Upper lobe of left lung (tissue), 6 donors: Measurements from ENCODE around the gene PSMD2. TPM values are rescaled to one million over a fixed set of nuclear protein-coding genes. Genes with fewer than 3 reads are reported as not detected.

Source experiments
- ATAC-seq, 2 donors: fragments of 200-7000 bp; cut with Tn5 transposase; one replicate each; pipeline ENCODE4 v1.9.1; 2022; ENCODE audit warnings: mild to moderate bottlenecking in 2 of 2, moderate library complexity in 2 of 2; ENCODE audit not compliant: low FRiP score in 2 of 2
- DNase-seq, 2 donors: peaks; one replicate each; pipeline ENCODE4 v3.0.0-alpha.2; 2019 to 2020
- H3K27ac ChIP-seq, 4 donors: fragments of 200-600 bp; sonication (generic); one replicate each; pipeline ENCODE4 v1.5.1; 2016 to 2019
- H3K27me3 ChIP-seq, 4 donors: fragments of 200-600 bp; sonication (generic); one replicate each; pipeline ENCODE4 v1.5.1; 2017 to 2019
- H3K36me3 ChIP-seq, 4 donors: fragments of 200-600 bp; sonication (generic); one replicate each; pipeline ENCODE4 v1.5.1; 2016 to 2019
- H3K4me1 ChIP-seq, 4 donors: fragments of 200-600 bp; sonication (generic); one replicate each; pipeline ENCODE4 v1.5.1; 2018 to 2019
- H3K4me3 ChIP-seq, 4 donors: fragments of 200-600 bp; sonication (generic); one replicate each; pipeline ENCODE4 v1.5.1; 2017 to 2019; ENCODE audit warnings: mild to moderate bottlenecking in 2 of 4, moderate library complexity in 1 of 4
- H3K9me3 ChIP-seq, 4 donors: fragments of 200-600 bp; sonication (generic); one replicate each; pipeline ENCODE4 v1.5.1; 2018 to 2019
- CTCF ChIP-seq, 6 experiments: fragments of 450-650 bp in 4 of 6; fragments of 200-600 bp in 2 of 6; sonication (generic) in 2 of 6; IDR thresholded peaks; one replicate each; pipeline ENCODE4 v1.5.1; 2016 to 2019; ENCODE audit warnings: antibody characterized with exemption in 6 of 6
- EP300 ChIP-seq, 4 donors: sonication (generic); formaldehyde crosslinking; IDR thresholded peaks; one replicate each; pipeline ENCODE4 v1.5.1; 2017; ENCODE audit warnings: antibody characterized with exemption in 4 of 4, control low read depth in 2 of 4
- POLR2A ChIP-seq, 4 donors: fragments of 450-650 bp; IDR thresholded peaks; one replicate each; pipeline ENCODE4 v1.5.1; 2016 to 2017; ENCODE audit warnings: antibody characterized with exemption in 4 of 4, mild to moderate bottlenecking in 2 of 4
- POLR2AphosphoS5 ChIP-seq, 2 donors: sonication (generic); formaldehyde crosslinking; IDR thresholded peaks; one replicate each; pipeline ENCODE4 v1.5.1; 2017; ENCODE audit warnings: antibody characterized with exemption in 2 of 2
- WGBS, 2 donors: methylation state at CpG; one replicate each; pipeline ENCODE4 v1.1.5; 2017 to 2018; 5-methylcytosine and 5-hydroxymethylcytosine counted together
- total RNA-seq, 6 donors: library from RNA; depleted of rRNA in 4 of 6; stranded (reverse); fragments of >200 nt in 4 of 6; gene quantifications; one replicate each; pipeline versions ENCODE4 v1.1.0 to v1.2.1, GENCODE V29; 2016 to 2021
- donor health status: DM: no; HTN: no; CAD: no; lungs with moderate emphysema.
- donor health status: DM: no; HTN: yes; CAD: no; lungs with severe emphysema.

PSMD2 gene
- total RNA-seq, 6 donors from 2014 or later: 144 to 259 (median 165) TPM

GRCh38 chr3:184351511-184352148 is 52.6 kb downstream of the PSMD2 start:
- H3K36me3 ChIP-seq: peaks cover 0 to 5% (median 0%) of the 10 kb centered on the region in 4 donors
- no peak for TF ChIP-seq EP300 (IDR thresholded peaks at IDR 0.05)
- TF ChIP-seq CTCF (IDR thresholded peaks at IDR 0.05): no peak
- TF ChIP-seq POLR2A (IDR thresholded peaks at IDR 0.05): no peak
- TF ChIP-seq POLR2AphosphoS5 (IDR thresholded peaks at IDR 0.05): no peak
- no peaks in the 10 kb centered on the region for H3K27me3 ChIP-seq
- 67 to 72% methylated on average over 9 of the region's 9 CpGs for WGBS, 2 donors
- H3K27ac ChIP-seq: no peak overlapping the region
- no peaks in the 10 kb centered on the region for H3K4me1 ChIP-seq
- ATAC-seq: no peak
- no peak overlapping the region for H3K4me3 ChIP-seq
- H3K9me3 ChIP-seq: no peaks in the 10 kb centered on the region
- DNase-seq: no peak

- H3K36me3 ChIP-seq: peaks cover 0 to 11% (median 0%) of the 10 kb centered on the region in 4 donors
- TF ChIP-seq EP300 (IDR thresholded peaks at IDR 0.05): no peak
- no peaks in the 10 kb centered on the region for H3K27me3 ChIP-seq
- DNase-seq (no peak), ATAC-seq (peak in 1 of 2 donors; percentile 15)
- 84 to 91% methylated on average over 15 of the region's 15 CpGs for WGBS, 2 donors
- no peaks in the 10 kb centered on the region for H3K4me1 ChIP-seq
- H3K9me3 ChIP-seq: no peaks in the 10 kb centered on the region
- no peak overlapping the region for H3K27ac ChIP-seq
- no peak overlapping the region for H3K4me3 ChIP-seq
These were observed 53.2 kb downstream of the PSMD2 start for GRCh38 chr3:184352149-184352785.

GRCh38 chr3:184352897-184353545 is 54.0 kb downstream of the PSMD2 start:
- Histone ChIP-seq H3K27ac (no peak overlapping the region), H3K4me3 (no peak overlapping the region), H3K9me3 (no peaks in the 10 kb centered on the region), H3K4me1 (no peaks in the 10 kb centered on the region), H3K27me3 (no peaks in the 10 kb centered on the region), H3K36me3 (peaks cover 0 to 17% (median 0%) of the 10 kb centered on the region in 4 donors)
- TF ChIP-seq EP300 (IDR thresholded peaks at IDR 0.05) (no peak), POLR2A (IDR thresholded peaks at IDR 0.05) (no peak), CTCF (IDR thresholded peaks at IDR 0.05) (no peak), POLR2AphosphoS5 (IDR thresholded peaks at IDR 0.05) (no peak)
- ATAC-seq: no peak
- DNase-seq: no peak
- WGBS, 2 donors: 93 to 100% methylated on average over 1 to 6 of the region's 11 CpGs

GRCh38 chr3:184353546-184353941 is 54.5 kb downstream of the PSMD2 start:
- Histone ChIP-seq H3K27me3 (no peaks in the 10 kb centered on the region), H3K4me3 (no peak overlapping the region), H3K36me3 (peaks cover 0 to 17% (median 0%) of the 10 kb centered on the region in 4 donors), H3K9me3 (no peaks in the 10 kb centered on the region), H3K4me1 (no peaks in the 10 kb centered on the region), H3K27ac (no peak overlapping the region)
- ATAC-seq (no peak), DNase-seq (no peak)
- 91 to 100% methylated on average over 5 to 11 of the region's 11 CpGs for WGBS, 2 donors
- TF ChIP-seq POLR2A (IDR thresholded peaks at IDR 0.05) (no peak), CTCF (IDR thresholded peaks at IDR 0.05) (no peak), POLR2AphosphoS5 (IDR thresholded peaks at IDR 0.05) (no peak), EP300 (IDR thresholded peaks at IDR 0.05) (no peak)

- Histone ChIP-seq H3K27me3 (no peaks in the 10 kb centered on the region), H3K27ac (no peak overlapping the region), H3K4me1 (no peaks in the 10 kb centered on the region), H3K36me3 (peaks cover 0 to 17% (median 0%) of the 10 kb centered on the region in 4 donors), H3K9me3 (no peaks in the 10 kb centered on the region), H3K4me3 (no peak overlapping the region)
- 34 to 53% methylated on average over 2 to 3 of the region's 18 CpGs for WGBS, 2 donors
- peak in 1 of 2 donors; percentile 39 for DNase-seq
- TF ChIP-seq POLR2A (IDR thresholded peaks at IDR 0.05) (no peak), POLR2AphosphoS5 (IDR thresholded peaks at IDR 0.05) (no peak), CTCF (IDR thresholded peaks at IDR 0.05) (peak; percentile 56 to 77 (median 68)), EP300 (IDR thresholded peaks at IDR 0.05) (no peak)
- ATAC-seq: peak; percentile 26 to 62
These were observed 55.2 kb downstream of the PSMD2 start for GRCh38 chr3:184354121-184354728.
